ENCODE results near the gene ZNF630.
A peak's percentile ranks its signal among the peaks of the same experiment; 100 is the strongest.
"Not testable (repeated sequence)": the region's sequence is repeated elsewhere in the genome, so short reads cannot be mapped to it uniquely, and the experiment has no call there.

The ZNF630 gene

GRCh38 chrX:48028091-48028490 lies 43.3 kb downstream of the ZNF630 start:
- no peak for FAIRE-seq

- FAIRE-seq, result not testable (repeated sequence)
Observed at GRCh38 chrX:48027545-48027944, 43.9 kb downstream of the ZNF630 start.

GRCh38 chrX:48025561-48025960 lies 45.9 kb downstream of the ZNF630 start:
- FAIRE-seq, result peak; percentile 84

GRCh38 chrX:48022738-48023137 lies 48.7 kb downstream of the ZNF630 start:
- no peak for FAIRE-seq

- FAIRE-seq, result no peak
Observed at GRCh38 chrX:48022100-48022499, 49.3 kb downstream of the ZNF630 start.

GRCh38 chrX:48021026-48021900 lies 50.2 kb downstream of the ZNF630 start:
- FAIRE-seq, result peak; percentile 99

GRCh38 chrX:48020472-48020871 lies 51.0 kb downstream of the ZNF630 start:
- peak; percentile 13 for FAIRE-seq

- peak; percentile 45 for FAIRE-seq
Observed at GRCh38 chrX:48019892-48020291, 51.5 kb downstream of the ZNF630 start.

- FAIRE-seq, result not testable (repeated sequence)
Observed at GRCh38 chrX:48016583-48017310, 54.7 kb downstream of the ZNF630 start.

GRCh38 chrX:48009445-48009960 lies 61.9 kb downstream of the ZNF630 start:
- FAIRE-seq, result not testable (repeated sequence)
